Neural cell (in vitro differentiated cells): Measurements from ENCODE around the gene PEMT.

ENCODE experiments used
- CTCF ChIP-seq: fragments of 450-650 bp; IDR thresholded peaks from 2 replicates; pipeline ENCODE4 v1.5.1; 2014; ENCODE audit warnings: antibody characterized with exemption, mild to moderate bottlenecking, moderate library complexity; ENCODE audit not compliant: poor library complexity, severe bottlenecking
- EP300 ChIP-seq: fragments of 450-650 bp; conservative IDR thresholded peaks from 2 replicates; pipeline ENCODE4 v1.6.1; 2014; ENCODE audit warnings: antibody characterized with exemption, mild to moderate bottlenecking, moderate library complexity; ENCODE audit not compliant: poor library complexity, severe bottlenecking
- EZH2 ChIP-seq: fragments of 200-600, 300-800 bp; shearing (Covaris generic), sonication (generic); IDR thresholded peaks from 2 replicates; pipeline ENCODE4 v1.6.1; 2014; ENCODE audit warnings: antibody characterized with exemption, low read length, borderline replicate concordance, mild to moderate bottlenecking; ENCODE audit not compliant: insufficient read depth, poor library complexity, severe bottlenecking
- MXI1 ChIP-seq: fragments of 450-650 bp; conservative IDR thresholded peaks from 2 replicates; pipeline ENCODE4 v1.6.1; 2014; ENCODE audit warnings: antibody characterized with exemption, mild to moderate bottlenecking; ENCODE audit not compliant: poor library complexity, severe bottlenecking
- POLR2AphosphoS5 ChIP-seq: IDR thresholded peaks from 2 replicates; pipeline ENCODE4 v1.6.1; 2012
- RAD21 ChIP-seq: fragments of 450-650 bp; conservative IDR thresholded peaks from 2 replicates; pipeline ENCODE4 v1.6.1; 2014; ENCODE audit warnings: antibody characterized with exemption, mild to moderate bottlenecking, moderate library complexity
- REST ChIP-seq: IDR thresholded peaks from 2 replicates; pipeline ENCODE4 v1.6.1; 2012; ENCODE audit warnings: borderline replicate concordance
- TAF1 ChIP-seq: IDR thresholded peaks from 2 replicates; pipeline ENCODE4 v1.6.1; 2012; ENCODE audit warnings: low read depth

- TF ChIP-seq CTCF, result peak; percentile 70
- TF ChIP-seq POLR2AphosphoS5, result no peak
- TF ChIP-seq MXI1, result no peak
- no peak for TF ChIP-seq TAF1
- peak; percentile 69 for TF ChIP-seq RAD21
- no peak for TF ChIP-seq EP300
- no peak for TF ChIP-seq REST
- no peak for TF ChIP-seq EZH2
These were observed 22.7 kb downstream of the PEMT start for GRCh38 chr17:17568772-17569195.
